Dermis lymphatic vessel endothelial cell (primary cell): ENCODE measurements around the gene FGF11. TPM values are rescaled to one million over a fixed set of nuclear protein-coding genes. Genes with fewer than 3 reads are reported as not detected.

Experiments
- total RNA-seq: library from RNA; depleted of rRNA; stranded (reverse); fragments of >200 nt; gene quantifications from 2 replicates; pipeline ENCODE4 v1.2.1, GENCODE V29; 2014

The FGF11 gene
- 0.17 and 0.22 TPM in 2 replicates for total RNA-seq

DNA sequence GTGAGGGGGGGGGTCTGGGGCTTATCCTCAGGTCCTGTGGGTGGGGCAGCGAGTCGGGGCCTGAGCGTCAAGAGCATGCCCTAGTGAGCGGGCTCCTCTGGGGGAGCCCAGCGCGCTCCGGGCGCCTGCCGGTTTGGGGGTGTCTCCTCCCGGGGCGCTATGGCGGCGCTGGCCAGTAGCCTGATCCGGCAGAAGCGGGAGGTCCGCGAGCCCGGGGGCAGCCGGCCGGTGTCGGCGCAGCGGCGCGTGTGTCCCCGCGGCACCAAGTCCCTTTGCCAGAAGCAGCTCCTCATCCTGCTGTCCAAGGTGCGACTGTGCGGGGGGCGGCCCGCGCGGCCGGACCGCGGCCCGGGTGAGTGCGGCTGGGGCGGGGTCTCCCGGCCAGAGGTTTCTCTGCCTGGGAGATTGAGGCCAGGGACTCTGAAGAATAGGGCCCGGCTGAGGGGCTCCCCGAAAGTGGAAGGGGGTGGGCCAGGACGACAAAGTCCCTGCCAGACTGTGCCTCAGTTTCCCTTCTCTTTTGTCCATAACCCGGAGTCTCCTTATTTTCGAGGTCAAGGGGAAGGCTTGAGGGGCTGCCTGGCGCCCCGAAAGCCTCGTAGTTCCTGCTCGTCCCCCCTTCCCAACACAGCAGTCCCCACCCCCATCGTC lies at the start of gene FGF11:
Gene FGF11 (plus strand): TSS at position 51 of the 651 bp plus-strand sequence. CDS start 109 bp downstream, at position 160.

DNA sequence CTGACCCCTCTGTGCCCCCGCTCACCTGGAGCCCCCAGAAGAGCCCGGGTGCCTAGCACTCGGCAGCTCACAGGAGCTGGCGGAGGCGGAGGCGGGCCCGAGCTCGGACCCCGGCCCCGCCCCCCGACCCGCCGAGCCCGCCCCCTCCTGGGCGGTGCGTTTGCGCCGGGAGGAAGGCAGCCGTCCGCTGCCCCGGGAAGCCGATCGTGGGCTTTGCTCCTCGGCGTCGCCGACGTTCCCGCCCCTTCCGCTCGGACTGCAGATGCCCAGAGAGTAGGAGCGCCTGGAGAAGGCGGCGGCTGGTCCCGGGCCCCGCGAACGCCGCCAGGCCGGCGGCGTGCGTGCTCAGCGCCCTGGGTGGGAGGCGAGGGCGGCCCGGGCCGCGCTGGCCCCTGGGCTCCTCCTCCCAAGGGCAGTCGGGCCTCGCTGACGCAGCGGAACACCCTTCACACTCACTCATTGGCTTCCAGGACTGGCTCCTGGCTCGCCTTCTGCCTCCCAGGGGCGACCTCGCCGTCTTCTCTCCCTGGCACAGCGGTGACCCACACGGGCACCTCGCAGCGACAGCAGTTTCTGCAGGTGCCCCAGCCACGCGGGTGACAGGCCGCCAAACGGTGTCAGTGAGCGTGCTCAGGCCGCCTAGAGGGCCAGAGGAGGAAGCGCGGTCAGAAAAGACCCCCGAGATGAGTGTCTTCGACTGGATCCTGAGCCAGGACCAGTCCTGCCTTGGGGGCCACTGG lies 44.7 kb upstream of the FGF11 start, which contains the start of gene PLSCR3:
Gene PLSCR3 (minus strand): TSS at position 74 of the 740 bp plus-strand sequence. CDS start 415 bp downstream, outside the sequence.

DNA sequence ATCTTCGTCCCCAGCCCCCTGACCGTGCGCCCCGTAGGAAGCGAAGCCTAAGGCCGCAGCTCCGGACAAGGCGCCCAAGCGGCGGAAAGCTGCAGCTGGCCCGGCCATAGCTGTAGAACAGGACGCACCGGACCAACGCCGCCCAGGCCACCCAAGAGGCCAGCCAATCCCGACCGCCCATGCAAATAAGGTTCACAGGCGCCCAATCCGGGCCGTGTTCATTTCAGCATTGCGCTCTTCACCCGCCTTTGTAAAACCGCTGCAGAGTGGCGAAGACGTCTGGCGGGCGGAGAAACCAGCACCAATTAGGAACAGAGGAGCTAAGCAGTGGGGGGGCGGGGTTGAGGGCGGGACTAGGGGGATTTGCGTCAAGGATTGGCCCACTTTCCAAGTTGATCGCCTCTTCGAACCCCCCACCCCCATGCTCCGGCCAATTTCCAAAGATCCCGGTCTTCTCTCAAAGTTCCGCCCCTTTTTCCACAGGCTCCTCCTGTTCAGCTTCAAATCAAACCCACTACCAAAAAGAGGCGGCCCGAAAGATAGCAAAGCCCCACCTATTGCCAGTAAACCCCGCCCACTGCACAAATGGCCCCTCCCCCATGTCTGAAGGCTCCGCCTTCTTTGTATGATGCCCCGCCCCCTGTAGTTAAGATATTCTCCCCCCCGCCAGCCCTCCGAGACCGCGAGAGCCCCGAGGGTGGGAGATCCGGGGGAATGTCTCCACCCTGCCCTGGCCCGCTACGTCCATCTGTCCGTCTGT lies 35.2 kb upstream of the FGF11 start, which contains the start of gene TMEM256:
Gene TMEM256 (minus strand): TSS at position 121 of the 760 bp plus-strand sequence. CDS start 13 bp downstream, at position 108.

DNA sequence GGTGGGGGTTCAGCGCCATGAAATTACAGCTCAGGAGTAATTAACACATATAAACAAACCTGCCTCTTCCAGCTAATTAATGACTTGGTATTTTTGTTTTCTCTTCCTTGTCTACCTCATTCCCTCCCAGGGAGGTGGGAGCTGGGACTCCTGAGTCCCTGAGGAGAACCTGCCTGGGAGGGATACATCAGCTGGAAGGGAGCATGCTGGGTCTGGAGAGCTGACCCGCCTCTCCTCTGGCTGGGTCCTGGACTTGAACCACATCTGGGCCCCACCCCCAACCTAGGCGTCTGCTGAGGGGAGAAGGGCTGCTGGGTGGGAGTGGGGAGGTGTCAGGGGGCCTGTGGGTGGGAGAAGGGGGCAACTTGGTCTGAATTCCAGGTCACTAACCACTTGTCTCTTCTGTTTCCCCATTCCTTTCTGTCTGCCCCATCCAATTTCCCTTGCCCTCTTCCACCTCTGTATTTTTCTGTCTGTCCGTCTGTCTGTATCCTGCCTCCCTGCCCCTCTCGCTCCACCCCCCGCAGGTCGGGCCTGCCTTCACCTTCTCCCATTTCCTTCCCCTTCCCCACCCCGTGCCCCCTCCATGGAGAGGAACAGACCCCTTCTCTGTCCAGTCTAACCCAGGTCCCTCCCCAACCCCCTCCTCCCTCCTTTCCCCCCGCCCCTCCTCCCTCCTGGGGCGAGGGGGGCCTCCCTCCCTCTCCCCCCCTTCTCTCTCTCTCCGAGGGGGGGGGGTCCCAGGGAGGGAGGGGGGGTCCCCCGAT lies 31.6 kb upstream of the FGF11 start, which contains the start of gene NLGN2:
Gene NLGN2 (plus strand): TSS at position 361 of the 767 bp plus-strand sequence. CDS start 411 bp downstream, outside the sequence.

DNA sequence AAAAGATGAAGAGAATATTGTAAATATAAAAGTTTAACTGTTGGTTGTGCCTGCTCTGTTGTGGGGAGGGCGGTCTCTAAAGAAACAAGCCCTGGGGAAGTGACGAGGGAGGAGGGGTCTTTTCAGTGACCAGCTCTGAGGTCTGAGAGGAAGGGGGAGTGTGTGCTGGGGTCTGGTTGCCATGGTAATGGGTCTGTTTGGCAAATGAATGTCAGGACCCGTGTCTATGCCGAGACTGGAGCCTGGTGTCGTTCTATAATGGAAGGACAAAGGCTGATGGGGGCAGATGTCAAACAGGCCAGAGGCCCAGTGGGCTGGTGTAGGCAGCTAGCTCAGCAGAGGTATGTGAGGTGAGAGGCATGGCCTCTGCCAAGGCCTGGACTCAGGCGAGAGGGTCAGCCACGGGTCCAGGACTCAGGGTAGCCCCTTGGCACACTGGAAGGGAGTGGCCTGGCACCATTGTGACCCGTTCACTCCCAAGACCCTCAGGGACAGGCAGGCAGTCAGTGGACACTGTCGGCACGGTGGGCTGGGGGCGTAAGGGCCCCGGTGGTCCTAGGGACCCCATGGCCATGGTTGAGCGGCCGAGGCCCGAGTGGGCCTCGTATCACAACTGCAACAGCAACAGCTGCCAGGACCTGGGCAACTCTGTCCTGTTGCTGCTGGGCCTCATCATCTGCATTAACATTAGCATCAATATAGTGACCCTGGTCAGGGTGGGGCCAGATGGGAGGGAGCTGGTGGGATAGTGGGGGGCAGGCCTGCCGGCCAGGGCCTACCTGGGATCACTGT lies 19.3 kb upstream of the FGF11 start, which contains the start of gene SPEM1:
Gene SPEM1 (plus strand): TSS at position 506 of the 792 bp plus-strand sequence. CDS start 61 bp downstream, at position 567.

DNA sequence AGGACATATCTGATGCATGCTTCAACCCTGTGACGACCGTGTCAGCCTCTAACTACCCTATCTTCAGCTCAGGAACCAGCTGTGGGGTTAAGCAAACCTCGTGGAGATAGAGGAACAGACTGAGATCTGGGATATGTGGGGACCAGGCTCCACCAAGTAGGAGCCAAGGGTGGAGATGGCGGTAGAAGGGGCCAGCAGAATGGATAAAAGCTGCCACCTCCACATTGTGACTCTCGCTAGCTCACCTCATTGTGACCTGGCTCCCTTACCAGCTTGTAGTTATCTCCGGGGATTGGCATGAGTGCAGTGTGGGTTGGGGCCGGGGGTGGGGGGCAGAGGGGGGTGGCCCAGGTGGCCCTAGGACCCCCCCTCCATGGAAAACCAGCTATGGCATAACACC lies 14.0 kb upstream of the FGF11 start, which contains the start of gene SPEM2:
Gene SPEM2 (plus strand): TSS at position 301 of the 400 bp plus-strand sequence. CDS start 73 bp downstream, at position 374.

DNA sequence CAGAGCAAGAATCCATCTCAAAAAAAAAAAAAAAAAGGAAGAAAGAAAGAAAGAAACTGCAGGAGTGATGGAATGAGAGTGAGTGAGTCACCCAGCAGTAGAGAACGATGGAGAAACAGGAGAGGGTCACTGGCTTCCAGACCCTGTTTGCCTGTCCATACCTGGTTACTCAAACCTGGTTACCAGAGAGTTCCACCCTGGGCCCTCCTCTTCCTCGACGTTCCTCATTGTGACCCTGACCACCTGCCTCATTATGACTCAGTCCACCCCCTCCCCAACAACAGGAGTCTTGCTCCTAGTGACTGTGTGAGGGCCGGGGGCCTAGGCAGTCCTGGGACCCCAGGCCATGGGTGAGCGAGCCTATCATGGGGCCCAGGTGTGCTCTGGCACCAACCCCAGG lies 10.8 kb upstream of the FGF11 start, which contains the start of gene SPEM3:
Gene SPEM3 (plus strand): TSS at position 301 of the 400 bp plus-strand sequence. CDS start 46 bp downstream, at position 347.

DNA sequence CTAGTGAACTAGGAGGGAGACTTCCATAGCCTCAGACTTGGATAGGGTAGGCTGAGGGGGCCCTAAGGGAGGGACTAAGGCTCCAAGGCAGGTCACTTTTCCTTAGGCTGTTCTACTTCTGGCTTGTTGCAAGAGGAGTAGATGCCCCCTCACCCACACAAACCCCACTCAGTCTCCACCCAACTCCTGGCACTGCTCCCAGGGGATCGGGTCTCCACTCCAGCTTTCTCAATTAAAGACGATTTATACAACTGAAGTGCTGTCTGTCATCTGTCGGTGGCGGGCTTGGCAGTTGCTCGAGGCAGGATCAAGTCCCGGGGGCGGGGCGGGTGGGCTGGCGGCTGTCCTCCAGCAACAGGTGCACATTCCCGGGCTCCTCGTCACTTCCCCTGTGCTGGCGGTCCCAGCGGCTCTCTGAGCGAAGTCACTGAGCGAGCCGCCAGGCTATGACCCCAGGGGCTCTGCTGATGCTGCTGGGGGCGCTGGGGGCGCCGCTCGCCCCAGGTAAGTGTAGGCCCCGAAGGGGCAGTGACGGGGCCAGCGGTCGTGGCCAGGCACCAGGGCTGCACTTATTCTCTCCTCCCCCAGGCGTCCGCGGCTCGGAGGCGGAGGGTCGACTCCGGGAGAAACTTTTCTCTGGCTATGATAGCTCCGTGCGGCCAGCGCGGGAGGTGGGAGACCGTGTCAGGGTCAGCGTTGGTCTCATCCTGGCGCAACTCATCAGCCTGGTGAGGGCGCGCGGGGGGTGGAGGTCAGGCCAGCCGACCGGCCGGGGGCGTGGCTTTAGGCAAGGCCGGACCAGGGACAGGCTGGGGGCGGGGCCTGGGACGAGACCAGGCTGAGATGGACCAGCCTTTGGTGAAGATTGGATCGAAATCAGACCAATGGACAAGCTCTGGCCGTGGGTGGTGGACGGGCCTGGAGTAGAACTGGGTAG lies 5.6 kb downstream of the FGF11 start, which contains the start of gene CHRNB1:
Gene CHRNB1 (plus strand): TSS at position 380 of the 937 bp plus-strand sequence. CDS start 67 bp downstream, at position 447.

DNA sequence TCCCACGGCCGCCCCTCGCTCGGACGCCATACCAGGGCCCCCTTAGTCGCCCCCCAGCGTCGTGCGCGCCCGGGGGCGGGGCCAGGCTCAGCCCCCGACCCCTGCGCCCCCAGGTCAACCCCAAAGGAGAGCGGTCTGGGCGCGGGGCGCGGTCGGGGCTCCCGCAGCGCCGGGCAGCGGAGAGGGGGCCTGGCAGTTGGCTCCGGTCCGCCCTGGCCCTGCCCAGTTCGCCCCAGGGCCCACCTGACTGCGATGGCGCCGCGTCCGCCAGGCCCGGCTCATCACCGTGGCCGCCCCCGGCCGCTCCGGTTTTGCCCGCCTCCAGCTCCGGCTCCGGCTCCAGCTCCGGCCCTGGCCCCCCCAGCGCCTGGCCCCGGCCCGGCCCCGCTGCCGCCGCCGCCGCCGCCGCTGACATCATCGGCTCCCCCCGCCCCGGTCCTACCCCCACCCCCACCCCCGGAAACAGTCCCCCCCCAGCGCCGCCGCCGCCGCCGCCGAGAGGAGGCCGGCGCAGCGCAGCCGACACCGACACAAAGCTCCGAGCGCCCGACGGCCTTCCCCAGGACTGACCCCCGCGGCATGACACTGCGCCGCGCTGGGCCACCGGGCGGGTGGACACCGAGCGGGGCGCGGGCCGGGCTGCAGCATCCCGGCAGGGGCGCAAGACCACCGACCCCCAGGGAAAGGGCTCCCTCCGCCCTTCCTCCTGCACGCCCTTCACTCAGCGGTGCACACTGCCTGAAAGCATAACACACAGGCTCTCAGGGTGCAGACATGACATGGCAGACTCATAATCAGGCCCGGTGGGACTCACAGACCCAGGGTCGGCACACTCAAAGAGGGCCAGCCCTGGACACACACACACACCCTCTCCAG lies 40.1 kb downstream of the FGF11 start, which contains the start of gene ZBTB4:
Gene ZBTB4 (minus strand): TSS at position 419 of the 876 bp plus-strand sequence. CDS start 12,830 bp downstream, outside the sequence.

DNA sequence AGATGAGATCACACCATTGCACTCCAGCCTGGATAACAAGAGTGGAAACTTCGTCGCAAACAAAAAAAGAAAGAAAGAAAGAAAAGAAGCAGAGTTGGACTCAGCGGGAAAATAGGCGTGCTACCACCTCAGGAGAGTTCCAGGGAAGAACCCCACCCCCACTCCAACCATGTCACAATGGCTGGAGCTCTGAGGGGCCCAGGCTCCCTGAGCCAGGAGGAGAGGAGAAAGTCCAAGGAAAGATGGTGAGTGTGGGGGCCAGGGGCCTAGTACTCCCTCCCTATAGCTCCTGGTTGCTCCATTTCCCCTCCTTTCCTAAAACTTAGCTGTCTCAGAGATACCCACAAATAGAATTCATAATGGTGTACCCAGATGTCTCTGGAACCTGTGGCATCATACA lies 42.0 kb downstream of the FGF11 start, which contains the start of gene SLC35G6:
Gene SLC35G6 (plus strand): TSS at position 172 of the 400 bp plus-strand sequence. CDS start 71 bp downstream, at position 243.

DNA sequence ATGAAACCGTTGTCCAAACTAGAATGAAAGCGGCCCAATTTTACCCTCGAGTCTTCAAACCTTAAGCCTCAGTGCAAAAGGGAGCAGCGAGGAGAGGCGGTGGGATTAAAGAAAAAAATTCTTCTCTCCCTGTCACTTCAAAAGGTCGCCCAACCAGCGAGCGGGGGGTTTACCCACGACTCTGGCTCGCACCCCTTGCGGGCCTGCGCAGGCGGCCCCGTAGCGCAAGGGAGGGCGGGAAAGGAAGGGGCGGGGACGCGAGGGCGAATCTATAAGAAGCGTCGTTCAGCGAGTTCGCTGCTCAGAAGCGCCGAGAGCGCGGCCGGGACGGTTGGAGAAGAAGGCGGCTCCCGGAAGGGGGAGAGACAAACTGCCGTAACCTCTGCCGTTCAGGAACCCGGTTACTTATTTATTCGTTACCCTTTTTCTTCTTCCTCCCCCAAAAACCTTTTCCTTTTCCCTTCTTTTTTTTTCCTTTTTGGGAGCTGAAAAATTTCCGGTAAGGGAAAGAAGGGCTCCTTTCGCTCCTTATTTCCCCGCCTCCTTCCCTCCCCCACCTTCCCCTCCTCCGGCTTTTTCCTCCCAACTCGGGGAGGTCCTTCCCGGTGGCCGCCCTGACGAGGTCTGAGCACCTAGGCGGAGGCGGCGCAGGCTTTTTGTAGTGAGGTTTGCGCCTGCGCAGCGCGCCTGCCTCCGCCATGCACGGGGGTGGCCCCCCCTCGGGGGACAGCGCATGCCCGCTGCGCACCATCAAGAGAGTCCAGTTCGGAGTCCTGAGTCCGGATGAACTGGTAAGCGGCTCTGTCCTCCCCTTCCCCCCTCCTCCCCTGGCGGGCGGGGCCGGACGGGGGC lies 45.0 kb downstream of the FGF11 start, which contains the start of gene POLR2A:
Gene POLR2A (plus strand): TSS at position 300 of the 852 bp plus-strand sequence.

Other genes starting within 250 kb of the FGF11 start
- gene DLG4, start 219.7 kb upstream of the FGF11 start, total RNA-seq, result 7.0 and 7.2 TPM in 2 replicates
- 194 and 227 TPM in 2 replicates for gene ACADVL, start 219.6 kb upstream of the FGF11 start, total RNA-seq
- 28.4 and 28.5 TPM in 2 replicates for gene DVL2, start 205.0 kb upstream of the FGF11 start, total RNA-seq
- gene PHF23, start 200.1 kb upstream of the FGF11 start, total RNA-seq, result 38.6 and 39.7 TPM in 2 replicates
- gene GABARAP, start 197.1 kb upstream of the FGF11 start, total RNA-seq, result 131 and 147 TPM in 2 replicates
- 23.2 and 25.1 TPM in 2 replicates for gene CTDNEP1, start 187.8 kb upstream of the FGF11 start, total RNA-seq
- gene ELP5, start 187.3 kb upstream of the FGF11 start, total RNA-seq, result 31.9 and 36.9 TPM in 2 replicates
- 0.76 and 1.5 TPM in 2 replicates for gene CLDN7, start 177.0 kb upstream of the FGF11 start, total RNA-seq
- 0.69 and 1.6 TPM in 2 replicates for gene SLC2A4, start 157.8 kb upstream of the FGF11 start, total RNA-seq
- gene YBX2, start 144.9 kb upstream of the FGF11 start, total RNA-seq, result under 0.01 and 0.33 TPM in 2 replicates
- gene EIF5A, start 131.9 kb upstream of the FGF11 start, total RNA-seq, result 422 and 483 TPM in 2 replicates
- 25.7 and 28.0 TPM in 2 replicates for gene GPS2, start 124.2 kb upstream of the FGF11 start, total RNA-seq
- gene NEURL4, start 110.2 kb upstream of the FGF11 start, total RNA-seq, result 9.8 and 13.7 TPM in 2 replicates
- 0.43 TPM in 1 of 2 replicates, not detected in the other for gene ACAP1, start 103.0 kb upstream of the FGF11 start, total RNA-seq
- gene KCTD11, start 87.3 kb upstream of the FGF11 start, total RNA-seq, result 2.1 and 2.8 TPM in 2 replicates
- gene TMEM95, start 84.4 kb upstream of the FGF11 start, total RNA-seq, result not detected in 2 replicates
- 1.3 and 2.3 TPM in 2 replicates for gene TNK1, start 58.4 kb upstream of the FGF11 start, total RNA-seq
- 15.1 and 15.6 TPM in 2 replicates for gene PLSCR3, start 45.0 kb upstream of the FGF11 start, total RNA-seq
- gene TMEM256, start 35.4 kb upstream of the FGF11 start, total RNA-seq, result 144 and 158 TPM in 2 replicates
- gene NLGN2, start 31.7 kb upstream of the FGF11 start, total RNA-seq, result 1.2 and 1.3 TPM in 2 replicates
- not detected in 2 replicates for gene SPEM1, start 19.2 kb upstream of the FGF11 start, total RNA-seq
- gene SPEM2, start 13.9 kb upstream of the FGF11 start, total RNA-seq, result not detected in 2 replicates
- gene SPEM3, start 10.7 kb upstream of the FGF11 start, total RNA-seq, result not detected in 2 replicates
- gene TMEM102, start 4.1 kb upstream of the FGF11 start, total RNA-seq, result 7.6 and 9.8 TPM in 2 replicates
- gene CHRNB1, start 5.5 kb downstream of the FGF11 start, total RNA-seq, result 9.9 and 12.0 TPM in 2 replicates
- gene ZBTB4, start 40.1 kb downstream of the FGF11 start, total RNA-seq, result 8.9 and 9.1 TPM in 2 replicates
- gene SLC35G6, start 41.9 kb downstream of the FGF11 start, total RNA-seq, result not detected in 2 replicates
- gene POLR2A, start 44.9 kb downstream of the FGF11 start, total RNA-seq, result 68.2 and 79.4 TPM in 2 replicates
- gene TNFSF12, start 109.5 kb downstream of the FGF11 start, total RNA-seq, result 6.3 and 9.1 TPM in 2 replicates
- gene TNFSF13, start 119.2 kb downstream of the FGF11 start, total RNA-seq, result 0.22 and 0.34 TPM in 2 replicates
- 58.6 and 71.4 TPM in 2 replicates for gene SENP3, start 122.4 kb downstream of the FGF11 start, total RNA-seq
- gene CD68, start 140.1 kb downstream of the FGF11 start, total RNA-seq, result 0.52 and 0.87 TPM in 2 replicates
- gene MPDU1, start 144.3 kb downstream of the FGF11 start, total RNA-seq, result 63.9 and 69.2 TPM in 2 replicates
- under 0.01 and 0.11 TPM in 2 replicates for gene SOX15, start 150.6 kb downstream of the FGF11 start, total RNA-seq
- 30.0 and 33.2 TPM in 2 replicates for gene FXR2, start 175.4 kb downstream of the FGF11 start, total RNA-seq
- gene SAT2, start 188.3 kb downstream of the FGF11 start, total RNA-seq, result 37.1 and 38.2 TPM in 2 replicates
- 0.11 and 0.26 TPM in 2 replicates for gene SHBG, start 190.6 kb downstream of the FGF11 start, total RNA-seq
- not detected in 2 replicates for gene ATP1B2, start 211.4 kb downstream of the FGF11 start, total RNA-seq
- 26.0 and 36.7 TPM in 2 replicates for gene TP53, start 248.0 kb downstream of the FGF11 start, total RNA-seq
- 4.6 and 4.7 TPM in 2 replicates for gene WRAP53, start 249.0 kb downstream of the FGF11 start, total RNA-seq